Hypothalamus (tissue), 51 donors: ENCODE results near the gene NHLRC1.
"Not testable (repeated sequence)": the region's sequence is repeated elsewhere in the genome, so short reads cannot be mapped to it uniquely, and the experiment has no call there.

Experiments
- DNase-seq, 51 donors: peaks; one replicate each; lab custom pipeline; 2025; lab: John Stamatoyannopoulos, UW

NHLRC1 gene

DNA sequence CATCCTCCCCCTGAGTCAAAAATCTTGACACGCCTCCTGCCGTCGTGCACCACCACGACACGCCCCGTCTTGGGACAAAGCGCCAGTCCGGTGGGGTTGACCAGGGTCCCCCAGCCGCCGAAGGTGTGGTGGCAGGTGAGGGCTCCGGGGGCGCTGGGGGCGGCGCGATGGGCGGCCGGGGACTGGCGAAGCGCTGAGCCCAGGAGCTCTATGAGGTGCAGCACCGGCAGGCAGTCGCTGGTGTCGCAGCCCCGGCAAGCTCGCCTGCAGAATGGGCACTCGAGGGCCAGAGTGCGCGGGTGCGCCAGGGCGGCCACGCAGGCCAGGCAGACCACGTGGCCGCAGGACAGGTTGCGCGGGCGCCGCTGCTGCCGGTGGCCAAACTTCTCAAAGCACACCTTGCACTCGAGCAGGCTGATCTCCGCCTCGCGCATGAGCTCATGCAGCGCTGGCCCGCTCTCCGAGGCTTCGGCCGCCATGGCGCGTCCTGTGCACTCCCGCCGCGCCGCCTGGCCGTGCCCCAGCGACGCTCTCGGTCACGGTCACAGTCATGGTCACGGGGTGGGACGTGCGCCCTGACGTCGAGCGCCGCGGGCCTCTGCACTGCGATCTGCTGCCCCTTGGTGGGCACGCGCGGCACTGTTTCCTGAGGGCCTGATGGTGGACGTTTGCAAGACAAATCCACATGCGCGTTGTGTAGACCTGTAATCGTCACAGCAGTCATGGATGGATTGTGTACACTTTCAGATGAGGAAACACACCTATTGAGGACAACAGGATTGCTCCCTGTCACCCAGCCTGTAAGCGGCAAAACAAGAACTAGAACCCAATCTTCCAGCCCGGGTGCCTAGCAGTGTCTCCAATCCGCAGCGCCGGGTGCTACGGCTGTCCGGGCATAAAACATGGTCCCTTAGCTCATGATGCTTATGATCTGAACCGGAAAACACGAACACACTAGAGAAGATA, at the start of gene NHLRC1:
Gene NHLRC1 (minus strand): TSS at position 550 of the 966 bp plus-strand sequence. CDS start 71 bp downstream, at position 479.
- peak; percentile 4 to 88 (median 75) for DNase-seq

DNA sequence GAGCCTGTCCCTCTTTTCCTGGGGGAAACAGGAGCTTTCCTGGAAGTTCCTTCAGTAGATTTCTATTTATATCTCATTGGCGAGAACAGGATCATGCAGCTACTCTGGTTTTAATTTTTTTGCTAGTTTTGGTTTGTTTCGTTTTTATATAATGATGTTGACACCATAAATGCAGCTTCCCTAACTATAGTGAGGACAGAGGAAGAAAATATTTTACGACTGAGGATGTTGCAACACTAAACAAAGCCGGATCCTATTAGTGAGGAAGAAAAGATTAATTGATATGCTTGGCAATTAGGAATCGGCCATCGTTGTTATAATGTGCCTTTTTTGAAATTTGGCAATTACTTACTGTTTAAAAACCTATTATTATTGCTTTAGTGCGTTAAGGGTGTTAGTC, 49.4 kb upstream of the NHLRC1 start:
- DNase-seq = no peak

DNA sequence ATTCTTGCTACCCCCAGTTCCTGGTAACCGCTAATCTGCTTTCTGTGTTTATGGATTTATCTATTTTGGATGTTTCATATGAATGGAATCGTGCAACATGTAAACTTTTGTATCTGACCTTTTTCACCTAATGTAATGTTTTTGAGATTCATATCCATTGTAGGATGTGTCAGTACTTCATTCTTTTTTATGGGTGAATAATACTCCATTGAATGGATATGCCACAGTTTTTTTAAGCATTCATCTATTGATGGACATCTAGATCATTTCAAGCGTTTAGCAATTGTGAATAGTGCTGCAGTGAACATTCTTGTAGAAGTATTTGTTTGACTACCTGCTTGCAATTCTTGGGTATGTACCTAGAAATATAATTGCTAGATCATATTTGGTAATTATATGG, 45.8 kb upstream of the NHLRC1 start:
- DNase-seq = no peak

DNA sequence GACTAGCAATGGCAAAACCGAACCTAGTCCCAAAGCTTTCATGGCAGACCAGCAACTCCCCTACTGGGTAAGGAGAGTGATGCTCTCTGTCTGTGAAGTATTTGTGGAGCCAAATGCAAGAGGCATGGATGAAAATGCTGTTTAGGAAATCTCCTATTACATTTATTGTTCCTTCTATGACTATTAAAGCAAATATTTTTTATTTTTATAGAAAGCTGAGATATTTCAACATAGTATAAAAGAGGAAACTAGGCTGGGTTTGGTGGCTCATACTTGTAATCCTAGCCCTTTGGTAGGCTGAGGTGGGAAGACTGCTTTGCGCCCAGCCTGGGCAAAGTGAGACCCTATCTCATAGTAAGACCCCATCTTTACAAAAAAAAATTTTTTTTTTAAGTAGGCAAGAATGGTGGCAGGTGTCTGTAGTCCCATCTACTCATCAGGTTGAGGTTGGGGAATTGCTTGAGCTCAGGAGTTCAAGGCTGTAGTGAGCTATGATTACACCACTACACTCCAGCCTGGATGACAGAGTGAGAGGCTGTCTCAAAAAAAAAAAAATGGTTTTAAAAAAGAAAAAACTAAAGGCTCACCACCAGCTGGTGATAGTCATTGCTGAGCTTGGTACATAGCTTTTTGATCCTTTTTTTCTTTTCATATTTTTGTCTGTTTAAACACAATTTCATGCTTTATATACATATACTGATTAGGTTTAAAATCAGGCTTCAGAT, 44.0 kb upstream of the NHLRC1 start:
- no peak for DNase-seq

DNA sequence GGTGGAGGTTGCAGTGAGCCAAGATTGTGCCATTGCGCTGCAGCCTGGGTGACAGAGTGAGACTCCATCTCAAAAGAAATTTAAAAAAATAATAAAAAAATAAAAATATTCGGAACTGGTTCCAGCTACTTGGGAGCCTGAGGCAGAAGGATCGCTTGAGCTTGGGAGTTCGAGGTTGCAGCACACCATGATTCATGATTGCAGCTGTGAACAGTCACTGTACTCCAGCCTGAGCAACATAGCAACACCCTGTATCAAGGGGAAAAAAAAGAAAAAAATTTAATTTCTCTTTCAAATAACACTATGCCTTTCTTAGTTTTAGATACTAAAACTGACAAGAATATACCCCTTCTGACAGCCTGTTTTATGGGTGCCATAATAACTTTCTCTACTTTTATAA, 43.3 kb upstream of the NHLRC1 start:
- no peak for DNase-seq

DNA sequence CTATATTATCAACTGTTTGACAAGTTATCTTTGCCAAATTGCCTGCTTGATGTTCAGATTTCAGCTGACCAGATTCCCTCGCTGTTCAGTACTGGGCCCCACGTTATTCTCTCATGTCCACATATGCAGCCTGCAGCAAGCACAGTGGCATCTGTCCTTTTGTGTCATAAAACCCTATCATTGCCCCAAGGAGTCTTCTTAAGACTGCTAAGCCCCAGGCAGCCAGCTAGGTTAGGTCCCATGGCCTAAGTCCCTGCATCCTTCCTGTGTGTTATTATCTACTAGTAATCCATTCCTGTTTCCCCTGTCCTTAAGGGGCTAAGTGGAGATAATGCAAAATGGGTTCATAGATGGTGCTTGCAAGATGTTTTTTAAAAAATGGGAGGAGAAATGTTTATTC, 39.9 kb upstream of the NHLRC1 start:
- no peak for DNase-seq

DNA sequence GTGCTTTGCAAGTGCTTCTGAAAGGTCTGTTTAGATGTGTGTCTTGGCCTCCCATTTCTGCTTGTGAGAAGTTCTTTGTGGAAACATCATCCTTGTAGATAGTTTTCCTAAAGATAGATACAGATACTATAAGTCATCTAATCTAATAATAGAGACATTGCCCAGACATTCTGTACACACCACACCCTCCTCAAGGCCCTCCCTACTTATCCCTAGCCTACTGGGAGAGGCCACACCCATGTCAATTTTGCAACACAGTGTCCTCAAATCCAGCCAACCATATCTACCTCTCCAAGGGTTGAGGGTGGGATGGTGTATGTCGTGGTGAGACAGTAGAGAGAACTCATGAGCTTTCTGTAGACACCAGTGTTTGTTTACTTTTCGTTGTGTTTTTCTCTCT, 39.0 kb upstream of the NHLRC1 start:
- no peak for DNase-seq

DNA sequence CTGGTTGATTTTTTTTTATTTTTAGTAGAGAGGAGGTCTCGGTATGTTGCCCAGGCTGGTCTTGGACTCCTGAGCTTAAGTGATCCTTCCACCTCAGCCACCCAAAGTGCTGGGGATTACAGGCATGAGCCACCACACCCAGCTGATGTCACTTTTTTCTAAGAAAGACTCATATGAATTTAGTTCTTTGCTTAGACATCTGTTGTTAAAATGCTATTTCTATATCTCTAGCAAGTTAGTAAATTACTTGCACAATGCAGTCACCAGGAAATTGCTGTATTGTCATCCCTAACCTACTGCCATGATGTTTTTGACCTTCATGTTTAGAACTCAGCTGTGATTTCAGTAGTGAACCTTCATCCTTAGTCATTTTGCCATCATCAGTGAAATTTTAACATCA, 38.4 kb upstream of the NHLRC1 start:
- no peak for DNase-seq

DNA sequence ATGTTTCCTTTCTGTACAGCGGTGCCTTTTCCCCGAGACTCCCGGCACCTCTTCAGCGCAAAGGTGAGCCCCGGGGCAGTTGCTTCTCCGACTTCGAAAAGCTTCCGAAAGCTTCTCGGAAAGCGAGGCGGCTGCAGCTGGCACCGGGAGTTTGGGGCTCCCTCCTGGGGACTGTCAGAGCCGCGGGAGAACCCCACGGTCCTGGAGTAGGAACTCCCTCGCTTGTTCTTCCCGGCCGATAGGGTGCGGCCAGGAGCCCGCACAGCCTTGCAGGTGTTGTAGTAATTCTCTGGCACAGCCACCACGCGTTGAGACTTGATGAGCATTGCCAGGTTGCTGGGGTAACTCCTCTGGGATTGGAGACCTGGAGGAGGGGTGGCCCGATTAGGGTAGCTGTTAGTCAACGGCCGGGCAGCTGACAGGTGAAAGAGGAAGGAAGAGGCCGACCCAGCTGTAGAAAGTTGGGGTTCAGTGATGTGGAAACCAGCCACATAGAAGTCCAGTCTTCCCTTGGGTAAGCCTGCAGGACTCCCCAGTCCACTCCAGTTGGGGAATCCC, 33.5 kb upstream of the NHLRC1 start:
- peak in 42 of 51 donors; percentile 2 to 65 (median 34) for DNase-seq

DNA sequence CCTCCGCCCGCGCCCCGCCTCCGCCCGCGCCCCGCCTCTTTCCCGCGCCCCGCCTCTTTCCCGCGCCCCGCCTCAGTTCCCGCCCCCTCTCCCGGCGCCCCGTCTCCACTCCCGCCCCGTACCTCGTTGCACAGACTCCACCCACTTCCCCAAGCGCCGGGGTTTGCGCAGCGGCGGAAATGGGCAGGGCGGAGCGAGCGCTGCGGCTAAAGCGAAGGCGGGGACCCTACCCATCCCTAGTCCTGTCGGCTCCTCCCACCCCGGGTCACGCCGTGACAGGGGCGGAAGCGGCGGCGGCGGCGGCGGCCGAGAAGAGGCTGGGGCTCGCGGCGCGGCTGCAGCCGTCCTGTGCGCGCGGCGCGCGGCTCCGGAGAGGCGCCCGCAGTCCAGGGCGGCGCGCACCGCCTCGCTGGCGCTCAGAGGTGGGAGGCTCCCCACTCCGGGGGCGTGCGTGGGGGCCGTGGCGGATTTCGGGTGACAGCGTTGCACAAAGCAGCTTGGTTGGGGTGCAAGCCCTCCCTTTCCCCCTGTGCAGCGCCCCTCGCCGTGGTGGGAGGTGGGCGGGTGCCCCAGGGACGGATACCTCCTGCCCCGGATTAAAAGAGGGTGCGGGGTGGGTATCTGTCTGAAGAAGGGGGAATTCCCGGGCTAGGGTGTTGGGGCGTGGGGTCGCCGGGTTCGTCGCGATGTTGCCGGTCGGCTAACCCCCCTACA, 32.8 kb upstream of the NHLRC1 start, which contains the start of gene KDM1B:
Gene KDM1B (plus strand): TSS at position 273 of the 714 bp plus-strand sequence. CDS start 4,474 bp downstream, outside the sequence.
- peak; percentile 69 to 99 (median 98) for DNase-seq

DNA sequence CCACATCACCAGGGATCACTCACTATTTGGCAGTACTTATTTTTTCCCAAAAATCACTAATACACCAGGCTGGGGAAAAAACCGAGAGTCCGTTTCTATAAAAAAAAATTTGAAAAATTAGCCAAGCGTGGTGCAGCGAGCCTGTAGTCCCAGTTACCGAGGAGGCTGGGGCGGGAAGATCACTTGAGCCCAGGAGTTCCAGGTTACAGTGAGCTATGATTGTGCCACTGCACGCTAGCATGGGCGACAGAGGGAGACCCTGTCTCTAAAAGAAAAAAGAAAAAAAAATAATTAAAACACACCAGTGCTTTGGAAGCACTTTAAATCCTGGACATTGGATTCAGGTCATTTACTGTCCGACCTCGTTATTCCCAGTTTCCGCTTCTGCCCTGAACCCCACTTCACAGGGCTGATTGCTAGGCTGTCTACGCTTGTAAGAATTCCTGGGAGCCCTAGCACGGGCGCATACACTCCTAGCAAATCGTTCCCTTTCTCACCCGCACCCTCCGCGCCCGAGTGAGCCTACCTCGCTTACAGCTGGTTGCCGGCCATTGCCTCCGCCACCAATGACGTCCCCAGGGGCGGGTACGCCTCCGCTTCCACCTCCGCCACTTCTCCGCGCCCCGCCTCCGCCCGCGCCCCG, 32.2 kb upstream of the NHLRC1 start, which contains the start of gene TPMT:
Gene TPMT (minus strand): TSS at position 571 of the 643 bp plus-strand sequence. CDS start 5,950 bp downstream, outside the sequence.
- peak in 8 of 51 donors; percentile 15 to 99 (median 38) for DNase-seq

DNA sequence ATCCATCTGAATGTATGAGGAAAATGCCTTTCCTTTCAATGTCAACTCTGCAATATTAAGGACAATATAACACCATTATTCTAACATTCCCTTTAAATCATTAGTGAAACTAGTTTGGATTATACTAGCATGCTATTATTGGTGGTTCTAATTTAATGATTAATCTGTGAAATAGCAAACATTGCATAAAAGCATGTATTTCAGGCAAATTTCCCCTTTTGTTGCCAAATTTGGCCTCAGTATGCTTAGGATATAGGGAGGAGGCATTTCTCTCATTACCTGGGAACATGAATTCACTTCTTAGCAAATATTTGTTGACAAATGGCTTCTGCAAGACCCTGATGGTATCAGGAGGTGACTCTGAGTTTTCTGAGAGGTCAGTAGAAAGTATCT, 30.8 kb upstream of the NHLRC1 start:
- no peak for DNase-seq

DNA sequence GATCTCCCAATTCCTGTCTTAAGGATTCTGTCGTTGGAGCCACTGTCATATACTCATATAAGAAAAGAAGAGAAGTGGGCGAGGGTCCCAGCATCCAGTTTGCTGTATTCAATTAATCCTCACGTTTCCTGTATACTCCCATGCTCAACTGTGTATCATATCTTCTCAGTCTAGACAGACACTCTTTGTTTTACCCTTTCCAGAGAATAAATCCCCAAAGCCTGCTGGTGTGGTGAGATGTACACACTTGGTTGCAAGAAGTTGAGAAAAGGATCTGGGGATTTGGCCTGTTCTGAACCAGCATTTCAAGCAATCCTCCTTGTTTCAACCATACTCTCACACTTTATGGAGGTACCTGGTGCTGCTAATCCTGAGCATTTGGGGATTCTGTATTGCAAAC, 29.3 kb upstream of the NHLRC1 start:
- no peak for DNase-seq

DNA sequence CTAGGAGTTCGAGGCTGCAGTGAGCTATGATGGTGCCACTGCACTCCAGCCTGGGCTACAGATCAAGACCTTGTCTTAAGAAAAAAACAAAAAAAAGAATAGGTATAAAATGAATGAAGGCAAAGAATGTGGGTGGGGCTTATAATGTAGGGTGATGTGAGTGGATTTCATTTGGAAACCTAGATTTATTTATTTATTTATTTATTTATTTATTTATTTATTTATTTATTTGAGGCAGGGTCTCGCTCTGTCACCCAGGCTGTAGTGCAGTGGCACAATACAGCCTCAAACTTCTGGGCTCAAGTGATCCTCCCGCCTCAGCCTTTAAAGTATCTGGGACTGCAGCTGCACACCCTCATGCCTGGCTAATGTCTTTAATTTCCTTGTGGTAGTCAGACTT, 28.9 kb upstream of the NHLRC1 start:
- not testable (repeated sequence) for DNase-seq

DNA sequence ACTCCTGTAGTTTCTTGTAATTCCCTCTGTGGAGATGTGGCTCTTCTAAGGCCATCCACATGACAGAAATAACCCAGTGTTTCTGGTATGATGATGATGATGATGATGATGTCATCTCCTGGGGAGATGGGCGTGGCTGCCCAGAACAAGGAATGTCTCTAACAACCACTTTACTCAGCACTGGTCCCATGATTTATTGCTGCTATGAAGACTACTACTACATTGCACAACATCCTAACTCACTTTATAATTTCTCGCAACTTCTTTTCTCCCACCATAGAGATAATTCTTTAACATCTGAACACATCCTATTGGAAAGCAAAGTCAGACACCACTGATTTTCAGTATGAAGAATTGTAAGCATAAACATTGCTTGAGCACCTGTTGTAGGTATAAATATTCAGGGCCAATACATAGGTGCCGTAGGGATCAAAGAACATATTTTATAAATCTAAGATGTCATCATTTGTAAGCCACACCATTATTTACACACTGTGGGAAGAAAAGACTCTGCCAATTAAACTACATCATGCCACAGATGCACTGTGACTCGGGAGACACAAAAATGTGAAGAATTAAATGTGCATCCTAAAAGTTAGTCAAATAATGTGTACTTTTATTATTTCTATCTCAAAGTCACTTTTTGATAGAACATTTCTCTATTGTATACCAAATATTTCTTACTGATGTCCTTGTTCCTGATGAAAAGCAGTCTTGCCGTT, 26.0 kb upstream of the NHLRC1 start:
- no peak for DNase-seq

DNA sequence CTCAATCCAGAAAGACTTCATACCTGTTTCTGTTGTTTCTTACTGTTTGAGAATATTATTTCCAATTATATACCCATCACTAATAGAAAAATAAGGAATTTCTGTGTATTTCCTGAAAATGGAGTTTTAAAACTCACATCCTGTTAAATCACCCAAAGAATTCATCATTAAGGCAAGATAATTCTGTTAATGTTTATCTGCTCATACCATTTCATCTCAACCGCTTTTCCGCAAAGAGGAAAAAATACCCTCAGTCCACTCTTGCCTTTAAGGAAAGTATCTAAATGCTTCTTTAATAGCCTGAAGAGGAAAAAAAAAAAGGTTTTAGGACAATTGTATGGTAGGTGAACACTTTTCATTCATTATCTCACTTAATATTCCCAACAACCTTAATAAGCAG, 25.1 kb upstream of the NHLRC1 start:
- no peak for DNase-seq

DNA sequence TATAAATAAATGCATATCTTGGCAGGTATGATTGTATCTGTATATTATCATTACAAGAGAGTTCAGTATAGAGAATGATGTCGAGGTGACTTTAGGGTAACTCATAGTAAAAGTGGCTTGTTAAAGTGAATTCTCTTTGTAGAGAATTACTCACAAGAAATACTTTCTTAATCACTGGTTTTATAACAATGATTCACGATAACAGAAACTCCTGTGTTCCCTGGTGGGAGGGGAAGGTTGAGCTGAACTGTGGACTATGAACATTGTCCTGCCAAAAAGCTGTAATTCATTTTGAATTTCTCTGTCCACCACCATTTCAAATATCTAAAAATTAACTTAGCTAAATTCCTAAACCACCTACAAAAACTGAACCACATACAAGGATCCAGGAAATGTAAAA, 24.7 kb upstream of the NHLRC1 start:
- DNase-seq = no peak

DNA sequence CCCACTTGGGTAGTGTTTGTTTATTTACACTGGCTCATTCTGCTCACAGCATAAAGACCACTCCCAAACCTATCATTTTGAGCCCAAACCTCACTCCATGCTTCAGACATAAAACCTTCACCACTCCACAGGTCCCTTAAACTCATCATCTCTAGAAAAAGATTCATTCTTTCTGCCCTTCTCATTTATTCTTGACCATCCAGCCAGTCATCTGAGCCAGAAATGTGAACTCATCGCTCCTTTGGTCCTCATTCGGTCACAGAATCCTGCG, 20.0 kb upstream of the NHLRC1 start:
- no peak for DNase-seq

DNA sequence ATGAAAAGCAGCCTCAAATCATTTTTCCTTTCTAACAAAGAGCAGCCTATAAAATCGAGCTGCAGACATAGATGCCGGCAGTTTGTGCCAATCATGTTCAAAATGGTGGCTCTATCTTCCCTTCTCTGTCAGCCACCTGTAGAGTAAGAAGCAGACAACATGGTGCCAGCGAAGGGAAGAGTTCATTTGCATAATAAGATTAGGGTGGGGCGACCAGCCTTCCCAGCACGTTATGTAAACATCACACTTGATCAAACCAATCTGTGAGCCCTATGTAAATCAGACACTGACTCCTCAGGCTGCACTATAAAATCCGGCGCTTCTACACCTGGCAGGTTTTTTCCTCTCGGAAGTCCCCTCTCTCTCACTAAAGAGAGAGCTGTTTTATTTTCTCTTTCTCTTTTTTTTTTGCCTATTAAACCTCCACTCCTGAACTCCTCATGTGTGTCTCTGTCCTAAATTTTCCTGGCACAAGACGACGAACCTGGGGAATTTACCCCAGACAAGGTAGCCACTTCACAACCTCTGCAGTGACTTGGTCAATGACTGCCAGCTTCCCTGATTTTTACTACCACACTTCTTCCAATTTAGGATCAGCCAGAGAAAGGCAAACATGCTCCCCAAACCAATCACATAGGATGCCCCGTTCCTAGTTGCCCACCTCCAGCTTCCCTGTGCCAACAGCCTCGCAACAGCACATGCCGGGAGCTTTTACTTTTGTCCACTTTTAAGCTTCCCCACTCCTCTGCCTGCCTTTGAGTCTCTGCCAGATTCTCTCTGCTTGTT, 19.5 kb upstream of the NHLRC1 start:
- DNase-seq = no peak
